Kidney (tissue), 14 donors: ENCODE results near the gene ADIRF. TPM values are rescaled to one million over a fixed set of nuclear protein-coding genes. Genes with fewer than 3 reads are reported as not detected.
A peak's percentile ranks its signal among the peaks of the same experiment; 100 is the strongest.

Experiments used
- DNase-seq, 5 donors: peaks; one replicate each; pipeline ENCODE4 v3.0.0-alpha.2; 2013 to 2020
- FAIRE-seq: peaks from 2 replicates; lab custom pipeline; 2012; peaks lifted over from hg19 to GRCh38; lab: Jason Lieb, UNC
- H3K27ac ChIP-seq, 2 donors: one replicate each; pipeline ENCODE4 v1.7.0; 2013; ENCODE audit warnings: low read depth in 2 of 2, low read length in 2 of 2, inconsistent platforms in 1 of 2
- H3K27me3 ChIP-seq: one replicate; pipeline ENCODE4 v1.7.1; 2013; ENCODE audit warnings: low read length, inconsistent platforms; ENCODE audit not compliant: control insufficient read depth, insufficient read depth
- H3K36me3 ChIP-seq, 3 donors: one replicate each; pipeline versions ENCODE4 v1.7.0 to v1.7.1; 2013; ENCODE audit warnings: low read length in 3 of 3, control low read depth in 1 of 3, inconsistent platforms in 1 of 3; ENCODE audit not compliant: insufficient read depth in 3 of 3, control insufficient read depth in 2 of 3
- H3K4me1 ChIP-seq, 3 donors: one replicate each; pipeline versions ENCODE4 v1.7.0 to v1.7.1; 2013; ENCODE audit warnings: low read length in 3 of 3, inconsistent platforms in 1 of 3, low read depth in 1 of 3; ENCODE audit not compliant: control insufficient read depth in 2 of 3, insufficient read depth in 2 of 3
- H3K4me3 ChIP-seq, 3 donors: one replicate each; pipeline versions ENCODE4 v1.7.0 to v1.8.1; 2013; ENCODE audit warnings: low read length in 3 of 3, control low read depth in 1 of 3, inconsistent platforms in 1 of 3
- H3K9ac ChIP-seq, 3 donors: one replicate each; pipeline versions ENCODE4 v1.7.0 to v1.7.1; 2013; ENCODE audit warnings: low read length in 3 of 3, control low read depth in 1 of 3, inconsistent platforms in 1 of 3
- H3K9me3 ChIP-seq, 3 donors: one replicate each; pipeline versions ENCODE4 v1.7.0 to v1.7.1; 2013; ENCODE audit warnings: low read length in 3 of 3, control low read depth in 1 of 3, inconsistent platforms in 1 of 3; ENCODE audit not compliant: control insufficient read depth in 2 of 3, insufficient read depth in 1 of 3
- intact Hi-C: fragments of 100-400 bp; cut with DNase I; formaldehyde crosslinking; loops from one replicate; pipeline ENCODE4 v1.11.1; 2022
- polyA plus RNA-seq: library from polyadenylated mRNA; stranded (reverse); fragments of 350-450 nt; fragmentation: Illumina TruSeq; extraction: RNeasy Lipid Tissue Mini Kit (QIAGEN cat#74804); gene quantifications from one replicate; pipeline ENCODE4 v1.2.3, GENCODE V29; 2014; ENCODE audit warnings: low read depth, low replicate concordance; ENCODE audit not compliant: insufficient read depth
- total RNA-seq: library from RNA; stranded (reverse); fragmentation: NEBNext Ultra II Directional; extraction: Animal tissue kit (Norgen Biotek cat#: 25700); gene quantifications from one replicate; pipeline ENCODE4 v1.2.1, GENCODE V29; 2021
- TF ChIP-seq, protein P1 (sequence below): IDR thresholded peaks from 3 replicates; pipeline ENCODE4 v1.5.1; 2012; ENCODE audit warnings: mild to moderate bottlenecking, moderate library complexity, borderline replicate concordance; ENCODE audit not compliant: insufficient read depth; ENCODE audit errors: extremely low read depth
- donor health status: control.
- donor health status: control.
- donor health status: control.
- donor health status: control.
- donor health status: control.
- donor health status: DM: yes; HTN: yes; CAD: no.
- donor health status: Normal renal cell carcinoma (clear cell type).

The ADIRF gene
- total and polyA plus RNA-seq, 2 donors from 2014 or later: 357 to 897 TPM

DNA sequence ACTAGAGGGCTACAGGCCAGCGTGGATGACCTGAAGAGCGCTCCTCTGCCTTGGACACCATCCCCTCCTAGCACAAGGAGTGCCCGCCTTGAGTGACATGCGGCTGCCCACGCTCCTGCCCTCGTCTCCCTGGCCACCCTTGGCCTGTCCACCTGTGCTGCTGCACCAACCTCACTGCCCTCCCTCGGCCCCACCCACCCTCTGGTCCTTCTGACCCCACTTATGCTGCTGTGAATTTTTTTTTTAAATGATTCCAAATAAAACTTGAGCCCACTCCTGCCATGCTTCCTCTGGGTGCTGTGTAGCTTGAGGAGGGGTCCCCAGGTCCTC is 5.3 kb upstream of the ADIRF start:
- no peaks in the 10 kb centered on the region for H3K27me3 ChIP-seq
- DNase-seq: peak in 1 of 5 donors; percentile 39
- intact Hi-C loops: no loop called here

DNA sequence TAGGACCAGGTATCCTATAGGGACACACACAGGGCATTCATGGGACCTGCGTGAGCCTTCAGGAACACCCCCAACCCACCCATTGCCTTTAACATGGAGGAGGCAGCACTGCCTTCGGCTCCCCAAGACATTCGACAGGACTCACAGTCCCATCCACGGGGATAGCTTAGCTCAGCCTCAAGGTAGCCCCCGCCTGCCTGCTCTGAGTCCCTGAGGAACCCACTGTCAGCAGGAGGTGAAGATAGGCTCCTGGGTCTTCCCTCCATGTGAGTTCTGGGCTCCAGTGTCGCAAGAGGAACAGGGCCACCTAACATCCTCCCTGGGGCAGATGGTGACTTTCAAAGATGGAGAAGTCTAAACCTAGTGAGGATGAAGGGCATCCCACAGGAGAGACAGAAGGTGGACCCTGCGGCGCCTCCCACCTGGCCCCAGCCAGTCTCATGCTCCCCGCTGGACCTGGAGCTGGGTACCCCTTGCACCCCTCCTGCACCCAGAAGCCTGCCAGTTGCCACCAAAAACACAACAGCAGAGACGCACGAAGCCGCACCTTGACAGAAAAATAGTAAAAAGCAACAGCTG is 4.9 kb upstream of the ADIRF start:
- no peaks in the 10 kb centered on the region for H3K36me3 ChIP-seq
- no peaks in the 10 kb centered on the region for H3K27me3 ChIP-seq
- peaks cover 0 to 27% (median 14%) of the 10 kb centered on the region in 3 donors for H3K4me1 ChIP-seq
- H3K4me3 ChIP-seq: no peak overlapping the region
- H3K27ac ChIP-seq: no peak overlapping the region
- TF ChIP-seq, protein P1, sequence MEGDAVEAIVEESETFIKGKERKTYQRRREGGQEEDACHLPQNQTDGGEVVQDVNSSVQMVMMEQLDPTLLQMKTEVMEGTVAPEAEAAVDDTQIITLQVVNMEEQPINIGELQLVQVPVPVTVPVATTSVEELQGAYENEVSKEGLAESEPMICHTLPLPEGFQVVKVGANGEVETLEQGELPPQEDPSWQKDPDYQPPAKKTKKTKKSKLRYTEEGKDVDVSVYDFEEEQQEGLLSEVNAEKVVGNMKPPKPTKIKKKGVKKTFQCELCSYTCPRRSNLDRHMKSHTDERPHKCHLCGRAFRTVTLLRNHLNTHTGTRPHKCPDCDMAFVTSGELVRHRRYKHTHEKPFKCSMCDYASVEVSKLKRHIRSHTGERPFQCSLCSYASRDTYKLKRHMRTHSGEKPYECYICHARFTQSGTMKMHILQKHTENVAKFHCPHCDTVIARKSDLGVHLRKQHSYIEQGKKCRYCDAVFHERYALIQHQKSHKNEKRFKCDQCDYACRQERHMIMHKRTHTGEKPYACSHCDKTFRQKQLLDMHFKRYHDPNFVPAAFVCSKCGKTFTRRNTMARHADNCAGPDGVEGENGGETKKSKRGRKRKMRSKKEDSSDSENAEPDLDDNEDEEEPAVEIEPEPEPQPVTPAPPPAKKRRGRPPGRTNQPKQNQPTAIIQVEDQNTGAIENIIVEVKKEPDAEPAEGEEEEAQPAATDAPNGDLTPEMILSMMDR: no peak
- intact Hi-C loops: no loop called here
- DNase-seq (peak in 2 of 5 donors; percentile 31 to 69), FAIRE-seq (no peak)
- H3K9me3 ChIP-seq: no peaks in the 10 kb centered on the region
- H3K9ac ChIP-seq: no peak overlapping the region

More for the DNA sequence above, 5.3 kb upstream of the ADIRF start:
- H3K27ac ChIP-seq: no peak overlapping the region
- no peak for FAIRE-seq
- H3K9me3 ChIP-seq: no peaks in the 10 kb centered on the region
- no peak overlapping the region for H3K4me3 ChIP-seq
- no peaks in the 10 kb centered on the region for H3K36me3 ChIP-seq
- H3K4me1 ChIP-seq: peaks cover 0 to 29% (median 13%) of the 10 kb centered on the region in 3 donors
- TF ChIP-seq, protein P1: no peak
- no peak overlapping the region for H3K9ac ChIP-seq

DNA sequence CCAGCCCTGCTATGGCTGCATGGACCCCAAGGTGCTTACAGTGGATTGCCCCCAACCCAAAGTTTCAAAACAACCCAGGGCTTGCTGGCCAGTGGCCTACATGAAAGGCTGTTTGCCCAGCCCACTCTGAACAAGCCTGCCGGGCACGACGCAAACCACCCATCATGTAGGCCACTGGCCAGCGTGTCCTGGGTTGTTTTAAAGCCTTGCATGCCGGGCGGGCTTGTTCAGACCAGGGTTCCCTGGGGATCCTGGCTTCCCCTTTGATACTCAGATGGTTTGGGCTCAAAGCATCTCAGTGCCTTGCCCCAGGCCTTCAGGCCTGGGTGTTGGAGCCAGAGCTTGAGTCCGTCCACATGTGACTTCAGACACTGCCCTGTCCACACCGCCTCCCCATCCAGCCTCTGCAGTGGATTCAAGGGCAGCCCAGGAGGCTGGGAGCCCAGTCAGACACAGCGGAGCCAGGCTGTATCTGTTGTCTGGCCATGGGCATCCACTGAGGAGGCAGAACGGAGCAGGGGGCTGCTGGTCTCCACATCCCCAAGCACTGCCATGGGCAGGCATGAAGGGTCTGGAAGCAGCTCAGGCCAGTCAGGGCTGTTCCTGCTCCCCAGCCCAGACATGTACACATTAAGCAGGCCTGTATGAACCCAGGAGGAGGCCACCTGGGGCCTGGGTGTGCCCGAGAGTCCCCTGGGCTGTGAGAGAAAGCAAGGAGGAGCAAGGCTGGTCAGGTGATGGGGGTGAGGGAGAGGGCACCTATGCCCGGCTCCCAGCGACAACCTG is 4.0 kb upstream of the ADIRF start:
- H3K27ac ChIP-seq: no peak overlapping the region
- FAIRE-seq: no peak
- peaks cover 0 to 25% (median 16%) of the 10 kb centered on the region in 3 donors for H3K4me1 ChIP-seq
- TF ChIP-seq, protein P1: no peak
- intact Hi-C loops: no loop called here
- no peak overlapping the region for H3K9ac ChIP-seq
- peak in 2 of 5 donors; percentile 44 to 58 for DNase-seq
- H3K9me3 ChIP-seq: no peaks in the 10 kb centered on the region
- no peak overlapping the region for H3K4me3 ChIP-seq
- no peaks in the 10 kb centered on the region for H3K27me3 ChIP-seq
- H3K36me3 ChIP-seq: no peaks in the 10 kb centered on the region
